Measurements from ENCODE around the gene NEURL3. TPM values are rescaled to one million over a fixed set of nuclear protein-coding genes. Genes with fewer than 3 reads are reported as not detected.

NEURL3 gene
- total and polyA plus RNA-seq, 4 donors = 0.24 to 2.1 (median 0.72) TPM

DNA sequence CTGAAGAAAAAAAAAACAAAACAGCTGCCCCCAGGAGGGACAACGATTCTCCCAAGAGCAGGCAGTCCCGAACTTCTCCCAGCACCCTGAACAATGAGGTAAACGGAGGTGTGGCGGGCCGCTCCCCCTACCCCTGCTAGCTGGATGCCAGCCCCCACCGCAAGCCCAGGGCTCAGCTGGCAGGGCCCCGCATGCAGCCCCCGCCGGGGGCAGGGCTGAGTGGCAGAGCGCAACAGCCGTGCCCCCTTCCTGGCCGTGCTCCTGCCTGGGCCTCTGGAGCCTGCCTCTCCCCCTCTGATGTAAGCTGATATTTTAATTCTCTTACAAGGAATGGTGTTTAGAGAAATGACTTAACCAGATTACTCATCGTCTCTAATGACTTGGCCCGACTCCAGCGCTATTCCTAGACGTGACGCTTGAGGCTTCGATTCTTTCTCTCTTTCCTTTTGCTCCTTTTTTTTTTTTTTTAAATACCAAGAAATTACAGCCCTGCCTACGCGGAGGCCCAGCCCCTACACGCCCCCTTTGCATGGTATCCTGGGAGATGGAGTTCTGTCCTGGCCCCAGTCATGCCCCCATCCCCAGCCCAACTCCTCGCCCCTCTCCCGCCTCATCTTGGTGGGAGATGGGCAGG, 26.8 kb upstream of the NEURL3 start:
- H3K27me3 ChIP-seq (ENCODE audit: control insufficient read depth in 3 of 3, insufficient read depth in 3 of 3, low read length in 2 of 3) = no peaks in the 10 kb centered on the region
- peaks cover 23 to 54% (median 30%) of the 10 kb centered on the region in 5 donors for H3K4me1 ChIP-seq (ENCODE audit: control insufficient read depth in 5 of 5, insufficient read depth in 5 of 5, low read length in 5 of 5)
- WGBS, 2 donors = 10 to 11% methylated on average over 22 to 23 of the region's 23 CpGs
- ATAC-seq (ENCODE audit: insufficient read depth, low FRiP score) (peak; percentile 50), DNase-seq (peak; percentile 96 to 100 (median 99))
- no peak overlapping the region for H3K4me3 ChIP-seq
- TF ChIP-seq, protein P1, sequence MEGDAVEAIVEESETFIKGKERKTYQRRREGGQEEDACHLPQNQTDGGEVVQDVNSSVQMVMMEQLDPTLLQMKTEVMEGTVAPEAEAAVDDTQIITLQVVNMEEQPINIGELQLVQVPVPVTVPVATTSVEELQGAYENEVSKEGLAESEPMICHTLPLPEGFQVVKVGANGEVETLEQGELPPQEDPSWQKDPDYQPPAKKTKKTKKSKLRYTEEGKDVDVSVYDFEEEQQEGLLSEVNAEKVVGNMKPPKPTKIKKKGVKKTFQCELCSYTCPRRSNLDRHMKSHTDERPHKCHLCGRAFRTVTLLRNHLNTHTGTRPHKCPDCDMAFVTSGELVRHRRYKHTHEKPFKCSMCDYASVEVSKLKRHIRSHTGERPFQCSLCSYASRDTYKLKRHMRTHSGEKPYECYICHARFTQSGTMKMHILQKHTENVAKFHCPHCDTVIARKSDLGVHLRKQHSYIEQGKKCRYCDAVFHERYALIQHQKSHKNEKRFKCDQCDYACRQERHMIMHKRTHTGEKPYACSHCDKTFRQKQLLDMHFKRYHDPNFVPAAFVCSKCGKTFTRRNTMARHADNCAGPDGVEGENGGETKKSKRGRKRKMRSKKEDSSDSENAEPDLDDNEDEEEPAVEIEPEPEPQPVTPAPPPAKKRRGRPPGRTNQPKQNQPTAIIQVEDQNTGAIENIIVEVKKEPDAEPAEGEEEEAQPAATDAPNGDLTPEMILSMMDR (IDR thresholded peaks at IDR 0.05; ENCODE audit: control extremely low read depth, extremely low read depth) = no peak
- peak overlapping the region; percentile 69 to 90 for H3K27ac ChIP-seq (ENCODE audit: low read depth in 1 of 2, low read length in 1 of 2)
- no peaks in the 10 kb centered on the region for H3K36me3 ChIP-seq (ENCODE audit: control insufficient read depth in 4 of 4, insufficient read depth in 4 of 4, low read length in 4 of 4)
- no peaks in the 10 kb centered on the region for H3K9me3 ChIP-seq (ENCODE audit: control insufficient read depth in 4 of 4, insufficient read depth in 3 of 4, low read length in 3 of 4)
- peak overlapping the region; percentile 34 to 77 for H3K9ac ChIP-seq (ENCODE audit: insufficient read depth in 1 of 2, low read length in 2 of 2)

DNA sequence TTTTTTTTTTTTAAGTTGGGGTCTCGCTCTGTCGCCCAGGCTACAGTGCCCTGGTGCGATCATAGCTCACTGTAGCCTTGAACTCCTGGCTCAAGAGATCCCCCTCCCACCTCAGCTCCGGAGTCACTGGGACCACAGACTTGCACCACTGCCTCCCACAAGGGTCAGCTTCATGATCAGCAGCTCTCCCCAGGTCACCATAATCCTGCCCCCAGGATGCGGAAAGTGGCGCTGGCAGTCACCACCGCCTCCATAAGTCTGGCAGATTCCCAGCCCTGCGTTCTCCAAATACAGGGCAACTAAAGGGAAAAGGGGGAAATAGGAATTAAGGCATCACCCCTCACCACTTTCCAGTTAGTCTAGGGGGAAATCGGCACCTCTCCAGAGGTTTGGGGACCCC, 26.2 kb upstream of the NEURL3 start:
- Histone ChIP-seq H3K9ac (ENCODE audit: insufficient read depth in 1 of 2, low read length in 2 of 2) (peak overlapping the region; percentile 34 to 77), H3K27me3 (ENCODE audit: control insufficient read depth in 3 of 3, insufficient read depth in 3 of 3, low read length in 2 of 3) (no peaks in the 10 kb centered on the region), H3K36me3 (ENCODE audit: control insufficient read depth in 4 of 4, insufficient read depth in 4 of 4, low read length in 4 of 4) (no peaks in the 10 kb centered on the region), H3K4me1 (ENCODE audit: control insufficient read depth in 5 of 5, insufficient read depth in 5 of 5, low read length in 5 of 5) (peaks cover 23 to 55% (median 33%) of the 10 kb centered on the region in 5 donors), H3K4me3 (no peak overlapping the region), H3K27ac (ENCODE audit: low read depth in 1 of 2, low read length in 1 of 2) (peak overlapping the region; percentile 64 to 90), H3K9me3 (ENCODE audit: control insufficient read depth in 4 of 4, insufficient read depth in 3 of 4, low read length in 3 of 4) (no peaks in the 10 kb centered on the region)
- TF ChIP-seq, protein P1 (IDR thresholded peaks at IDR 0.05; ENCODE audit: control extremely low read depth, extremely low read depth) = no peak
- DNase-seq (no peak), ATAC-seq (ENCODE audit: insufficient read depth, low FRiP score) (no peak)
- WGBS, 2 donors = 81 to 86% methylated on average over 9 of the region's 9 CpGs

DNA sequence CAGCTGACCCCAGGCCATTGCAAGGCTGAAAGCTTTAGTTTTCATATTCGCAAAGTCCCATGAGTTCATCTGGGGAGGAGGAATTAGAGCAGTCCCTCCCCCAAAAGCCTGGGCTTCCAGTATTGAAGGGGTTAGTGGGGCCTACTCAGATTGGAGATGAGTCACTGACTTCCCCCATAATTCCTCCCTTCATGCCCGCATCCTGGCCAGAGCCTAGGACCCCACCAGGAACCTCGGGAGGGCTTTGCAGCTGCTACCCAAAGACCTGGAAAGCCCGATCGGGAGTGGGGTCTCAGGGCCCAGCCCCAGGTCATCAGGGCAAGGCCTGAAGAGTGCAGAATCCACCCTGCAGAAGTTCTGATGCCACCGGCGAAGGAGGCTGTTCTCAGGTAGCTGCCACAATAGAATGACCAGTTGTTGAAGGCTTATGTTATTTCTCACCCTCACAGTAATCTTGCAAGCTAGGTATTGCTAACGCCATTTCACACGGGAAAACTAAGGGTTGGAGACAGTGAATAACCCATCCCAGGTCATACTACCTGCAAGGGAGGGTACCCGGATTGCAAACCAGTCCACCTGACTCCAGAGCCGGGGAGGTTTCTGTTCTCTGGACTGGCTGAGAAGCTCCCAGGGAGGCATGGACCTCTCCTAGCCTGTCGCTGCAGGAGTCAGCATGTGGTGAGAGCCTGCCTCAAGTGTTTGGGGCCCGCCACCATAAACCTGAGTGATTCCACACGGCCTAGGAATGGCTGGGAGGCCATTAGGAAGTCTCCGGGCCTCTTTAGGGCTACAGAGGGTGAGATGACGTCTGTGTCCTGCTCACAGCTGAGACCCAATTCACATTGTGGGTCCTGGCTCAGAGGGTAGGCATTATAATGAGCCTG, 25.6 kb upstream of the NEURL3 start:
- H3K27me3 ChIP-seq (ENCODE audit: control insufficient read depth in 3 of 3, insufficient read depth in 3 of 3, low read length in 2 of 3) = no peaks in the 10 kb centered on the region
- TF ChIP-seq, protein P1 (IDR thresholded peaks at IDR 0.05; ENCODE audit: control extremely low read depth, extremely low read depth) = no peak
- no peak overlapping the region for H3K4me3 ChIP-seq
- ATAC-seq (ENCODE audit: insufficient read depth, low FRiP score) = no peak
- 85 to 89% methylated on average over 16 of the region's 16 CpGs for WGBS, 2 donors
- DNase-seq = no peak
- H3K36me3 ChIP-seq (ENCODE audit: control insufficient read depth in 4 of 4, insufficient read depth in 4 of 4, low read length in 4 of 4) = no peaks in the 10 kb centered on the region
- H3K9me3 ChIP-seq (ENCODE audit: control insufficient read depth in 4 of 4, insufficient read depth in 3 of 4, low read length in 3 of 4) = no peaks in the 10 kb centered on the region
- no peak overlapping the region for H3K9ac ChIP-seq (ENCODE audit: insufficient read depth in 1 of 2, low read length in 2 of 2)
- peaks cover 23 to 50% (median 32%) of the 10 kb centered on the region in 5 donors for H3K4me1 ChIP-seq (ENCODE audit: control insufficient read depth in 5 of 5, insufficient read depth in 5 of 5, low read length in 5 of 5)
- H3K27ac ChIP-seq (ENCODE audit: low read depth in 1 of 2, low read length in 1 of 2) = peak overlapping the region; percentile 11 to 64

Measured in lung (tissue), 12 donors.